ENCODE results near the gene SMIM22.

Gene SMIM22

GRCh38 chr16:4832698-4833343 is 37.7 kb downstream of the SMIM22 start:
- no peak for TF ChIP-seq CTCF (IDR thresholded peaks at IDR 0.05; ENCODE audit: low read depth, low read length, missing control alignments)
- DNase-seq (ENCODE audit: extremely low read depth, low read depth), result no peak
- H3K4me3 ChIP-seq (replicated peaks; ENCODE audit: low read depth, low read length), result no peak overlapping the region

- H3K4me3 ChIP-seq (replicated peaks; ENCODE audit: low read depth, low read length), result no peak overlapping the region
- no peak for TF ChIP-seq CTCF (IDR thresholded peaks at IDR 0.05; ENCODE audit: low read depth, low read length, missing control alignments)
- DNase-seq (ENCODE audit: extremely low read depth, low read depth), result no peak
Observed at GRCh38 chr16:4833584-4833983, 38.4 kb downstream of the SMIM22 start.

DNA sequence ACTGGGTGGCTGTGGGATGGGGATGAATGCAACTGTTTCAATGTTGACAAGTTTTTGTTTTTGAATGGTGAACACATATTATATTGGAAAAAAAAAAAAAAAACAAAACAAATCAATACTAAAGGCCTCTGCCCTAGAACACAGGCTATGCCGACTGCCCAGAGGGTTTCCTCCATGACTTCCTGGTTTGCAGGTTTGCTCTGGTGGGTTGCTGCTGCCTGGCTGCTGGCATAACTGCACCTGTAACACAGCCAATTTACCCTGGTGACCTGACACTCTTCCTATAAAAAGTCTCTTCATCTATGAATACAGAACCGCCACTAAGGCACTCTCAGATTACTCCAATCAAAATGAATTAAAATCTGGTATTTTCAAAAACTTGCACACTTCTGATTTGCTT is 41.6 kb downstream of the SMIM22 start:
- no peak overlapping the region for H3K4me3 ChIP-seq (replicated peaks; ENCODE audit: low read depth, low read length)
- TF ChIP-seq CTCF (IDR thresholded peaks at IDR 0.05; ENCODE audit: low read depth, low read length, missing control alignments), result no peak
- DNase-seq (ENCODE audit: extremely low read depth, low read depth), result no peak

GRCh38 chr16:4837733-4838501 is 42.7 kb downstream of the SMIM22 start:
- DNase-seq (ENCODE audit: extremely low read depth, low read depth), result no peak
- no peak for TF ChIP-seq CTCF (IDR thresholded peaks at IDR 0.05; ENCODE audit: low read depth, low read length, missing control alignments)
- no peak overlapping the region for H3K4me3 ChIP-seq (replicated peaks; ENCODE audit: low read depth, low read length)

GRCh38 chr16:4839942-4840341 is 44.8 kb downstream of the SMIM22 start:
- no peak for DNase-seq (ENCODE audit: extremely low read depth, low read depth)
- TF ChIP-seq CTCF (IDR thresholded peaks at IDR 0.05; ENCODE audit: low read depth, low read length, missing control alignments), result no peak
- no peak overlapping the region for H3K4me3 ChIP-seq (replicated peaks; ENCODE audit: low read depth, low read length)

DNA sequence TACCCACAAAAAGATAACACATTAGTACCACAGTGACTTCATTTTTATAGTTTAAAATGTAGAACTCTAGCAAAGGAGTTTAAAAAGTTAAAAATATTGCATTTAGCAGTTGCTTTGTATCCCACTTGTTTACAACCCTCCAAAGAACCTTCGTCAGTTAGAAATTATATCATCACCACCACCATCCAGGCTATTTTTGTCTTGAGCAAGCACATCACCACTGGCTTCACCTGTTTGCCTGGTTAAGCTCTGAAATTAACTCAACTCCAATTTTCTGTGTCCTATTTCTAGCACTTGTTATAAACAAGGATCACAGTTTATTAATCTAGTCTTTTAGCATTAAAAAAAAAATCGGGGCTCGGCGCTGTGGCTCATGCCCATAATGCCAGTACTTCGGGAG is 45.8 kb downstream of the SMIM22 start:
- DNase-seq (ENCODE audit: extremely low read depth, low read depth), result no peak

More for the DNA sequence above, 45.8 kb downstream of the SMIM22 start:
- no peak for TF ChIP-seq CTCF (IDR thresholded peaks at IDR 0.05; ENCODE audit: low read depth, low read length, missing control alignments)
- H3K4me3 ChIP-seq (replicated peaks; ENCODE audit: low read depth, low read length), result no peak overlapping the region
